BJ (cell line): ENCODE data around the gene TRPC4AP. TPM values are rescaled to one million over a fixed set of nuclear protein-coding genes. Genes with fewer than 3 reads are reported as not detected.

ENCODE experiments used
- CTCF ChIA-PET: fragments of 350-600 bp; formaldehyde crosslinking; extraction: SDS; loops from one replicate; lab custom pipeline; 2021; ENCODE audit warnings: antibody characterized with exemption, inconsistent platforms; lab: Yijun Ruan, JAX
- POLR2A ChIA-PET: fragments of 300-600 bp; sonication (Branson Sonifier 250); formaldehyde crosslinking; extraction: SDS; loops from one replicate; lab custom pipeline; 2021; ENCODE audit warnings: antibody characterized with exemption; lab: Charles Lee
- DNase-seq: peaks from one replicate; pipeline ENCODE4 v3.0.0-alpha.2; 2011; ENCODE audit warnings: low read depth
- H3K27me3 ChIP-seq: 2 replicates; pipeline ENCODE4 v1.6.0; 2011; ENCODE audit warnings: low read length; ENCODE audit not compliant: control insufficient read depth, insufficient read depth
- H3K36me3 ChIP-seq: 2 replicates; pipeline ENCODE4 v1.5.1; 2011; ENCODE audit warnings: low read length; ENCODE audit not compliant: control insufficient read depth, insufficient read depth
- H3K4me3 ChIP-seq: 2 replicates; pipeline ENCODE4 v1.5.1; 2011; ENCODE audit warnings: low read depth, mild to moderate bottlenecking, control low read depth, low read length
- polyA plus RNA-seq: library from polyadenylated mRNA; depleted of rRNA; stranded (reverse); fragments of >200 nt; gene quantifications from 2 replicates; pipeline ENCODE4 v1.2.3, GENCODE V29; 2011
- TF ChIP-seq, protein P1 (sequence below): IDR thresholded peaks from 2 replicates; pipeline ENCODE4 v1.5.1; 2011; ENCODE audit warnings: low read depth, mild to moderate bottlenecking, control low read depth, inconsistent platforms, low read length, moderate library complexity; ENCODE audit not compliant: insufficient read depth

The TRPC4AP gene
- polyA plus RNA-seq, 1 experiment: 111 TPM

DNA sequence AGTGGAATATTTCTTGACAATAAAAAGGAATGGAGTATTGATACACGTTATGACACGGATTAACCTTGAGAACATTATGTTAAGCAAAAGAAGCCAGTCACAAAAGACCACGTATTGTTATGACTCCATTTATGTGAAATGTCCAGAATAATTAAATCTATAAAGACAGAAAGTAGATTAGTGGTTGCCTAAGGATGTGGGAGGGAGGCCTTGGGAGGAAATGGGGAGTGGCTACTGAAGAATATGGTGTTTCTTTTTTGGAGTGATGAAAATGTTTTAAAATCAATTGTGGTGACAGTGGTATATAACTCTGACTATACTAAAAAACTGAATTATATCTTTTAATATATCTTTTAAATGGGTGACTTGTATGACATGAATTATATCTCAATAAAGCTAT is 30.1 kb downstream of the TRPC4AP start:
- DNase-seq: no peak
- H3K27me3 ChIP-seq: no peaks in the 10 kb centered on the region
- TF ChIP-seq, protein P1, sequence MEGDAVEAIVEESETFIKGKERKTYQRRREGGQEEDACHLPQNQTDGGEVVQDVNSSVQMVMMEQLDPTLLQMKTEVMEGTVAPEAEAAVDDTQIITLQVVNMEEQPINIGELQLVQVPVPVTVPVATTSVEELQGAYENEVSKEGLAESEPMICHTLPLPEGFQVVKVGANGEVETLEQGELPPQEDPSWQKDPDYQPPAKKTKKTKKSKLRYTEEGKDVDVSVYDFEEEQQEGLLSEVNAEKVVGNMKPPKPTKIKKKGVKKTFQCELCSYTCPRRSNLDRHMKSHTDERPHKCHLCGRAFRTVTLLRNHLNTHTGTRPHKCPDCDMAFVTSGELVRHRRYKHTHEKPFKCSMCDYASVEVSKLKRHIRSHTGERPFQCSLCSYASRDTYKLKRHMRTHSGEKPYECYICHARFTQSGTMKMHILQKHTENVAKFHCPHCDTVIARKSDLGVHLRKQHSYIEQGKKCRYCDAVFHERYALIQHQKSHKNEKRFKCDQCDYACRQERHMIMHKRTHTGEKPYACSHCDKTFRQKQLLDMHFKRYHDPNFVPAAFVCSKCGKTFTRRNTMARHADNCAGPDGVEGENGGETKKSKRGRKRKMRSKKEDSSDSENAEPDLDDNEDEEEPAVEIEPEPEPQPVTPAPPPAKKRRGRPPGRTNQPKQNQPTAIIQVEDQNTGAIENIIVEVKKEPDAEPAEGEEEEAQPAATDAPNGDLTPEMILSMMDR: no peak
- POLR2A ChIA-PET: no interaction called here
- no peak overlapping the region for H3K4me3 ChIP-seq
- H3K36me3 ChIP-seq: peaks cover 3% of the 10 kb centered on the region
- CTCF ChIA-PET: no interaction called here

DNA sequence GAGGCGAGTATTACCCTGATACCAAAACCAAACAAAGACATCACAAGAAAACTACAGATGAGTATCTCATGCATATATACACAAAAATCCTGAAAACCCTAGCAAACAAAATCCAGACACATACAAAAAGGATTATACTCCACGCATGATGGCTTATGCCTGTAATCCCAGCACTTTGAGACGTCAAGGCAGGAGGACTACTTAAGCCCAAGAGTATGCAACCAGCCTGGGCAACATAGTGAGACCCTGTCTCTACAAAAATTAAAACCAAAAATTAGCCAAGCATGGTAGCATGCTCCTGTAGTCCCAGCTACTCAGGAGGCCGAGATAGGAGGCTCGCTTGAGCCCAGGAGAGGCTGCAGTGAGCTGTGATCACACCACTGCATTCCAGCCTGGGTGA is 32.4 kb downstream of the TRPC4AP start:
- ChIA-PET POLR2A (no interaction called here), CTCF (no interaction called here)
- DNase-seq: no peak
- TF ChIP-seq, protein P1: no peak
- H3K4me3 ChIP-seq: no peak overlapping the region
- H3K36me3 ChIP-seq: peaks cover 4% of the 10 kb centered on the region
- H3K27me3 ChIP-seq: no peaks in the 10 kb centered on the region

DNA sequence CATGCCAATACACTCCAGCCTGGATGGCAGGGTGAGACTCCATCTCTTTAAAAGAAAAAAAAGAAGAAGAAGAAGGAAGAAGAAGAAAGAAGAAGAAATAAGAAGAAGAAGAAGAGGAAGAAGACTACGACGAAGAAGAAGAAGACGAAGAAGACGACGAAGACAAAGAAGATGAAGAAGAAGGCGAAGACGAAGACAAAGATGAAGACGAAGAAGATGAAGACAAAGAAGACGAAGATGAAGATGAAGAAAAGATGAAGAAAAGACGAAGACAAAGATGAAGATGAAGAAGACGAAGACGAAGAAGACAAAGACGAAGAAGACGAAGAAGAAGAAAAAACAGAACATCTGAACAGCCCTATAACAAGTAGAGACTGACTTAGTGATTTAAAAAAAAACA is 33.0 kb downstream of the TRPC4AP start:
- no peak overlapping the region for H3K4me3 ChIP-seq
- DNase-seq: no peak
- no peaks in the 10 kb centered on the region for H3K27me3 ChIP-seq
- CTCF ChIA-PET: no interaction called here
- TF ChIP-seq, protein P1: no peak
- H3K36me3 ChIP-seq: peaks cover 4% of the 10 kb centered on the region
- POLR2A ChIA-PET: no interaction called here

DNA sequence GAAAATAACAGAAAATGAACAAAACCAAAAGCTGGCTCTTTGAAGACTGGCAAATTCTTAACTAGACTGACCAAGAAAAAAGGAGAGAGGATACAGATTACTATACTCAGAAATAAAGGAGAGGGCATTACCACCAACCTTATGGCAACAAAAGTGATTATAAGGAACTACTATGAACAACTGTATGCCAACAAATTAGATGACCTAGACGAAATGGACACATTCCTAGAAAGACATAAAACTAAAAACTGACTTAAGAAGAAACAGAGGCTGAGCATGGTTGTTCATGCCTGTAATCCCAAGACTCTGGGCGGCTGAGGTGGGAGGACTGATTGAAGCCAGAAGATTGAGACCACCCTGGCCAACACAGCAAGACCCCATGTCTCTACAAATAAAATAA is 33.5 kb downstream of the TRPC4AP start:
- no peaks in the 10 kb centered on the region for H3K27me3 ChIP-seq
- H3K36me3 ChIP-seq: peaks cover 4% of the 10 kb centered on the region
- ChIA-PET CTCF (no interaction called here), POLR2A (no interaction called here)
- no peak for DNase-seq
- H3K4me3 ChIP-seq: no peak overlapping the region
- TF ChIP-seq, protein P1: no peak

DNA sequence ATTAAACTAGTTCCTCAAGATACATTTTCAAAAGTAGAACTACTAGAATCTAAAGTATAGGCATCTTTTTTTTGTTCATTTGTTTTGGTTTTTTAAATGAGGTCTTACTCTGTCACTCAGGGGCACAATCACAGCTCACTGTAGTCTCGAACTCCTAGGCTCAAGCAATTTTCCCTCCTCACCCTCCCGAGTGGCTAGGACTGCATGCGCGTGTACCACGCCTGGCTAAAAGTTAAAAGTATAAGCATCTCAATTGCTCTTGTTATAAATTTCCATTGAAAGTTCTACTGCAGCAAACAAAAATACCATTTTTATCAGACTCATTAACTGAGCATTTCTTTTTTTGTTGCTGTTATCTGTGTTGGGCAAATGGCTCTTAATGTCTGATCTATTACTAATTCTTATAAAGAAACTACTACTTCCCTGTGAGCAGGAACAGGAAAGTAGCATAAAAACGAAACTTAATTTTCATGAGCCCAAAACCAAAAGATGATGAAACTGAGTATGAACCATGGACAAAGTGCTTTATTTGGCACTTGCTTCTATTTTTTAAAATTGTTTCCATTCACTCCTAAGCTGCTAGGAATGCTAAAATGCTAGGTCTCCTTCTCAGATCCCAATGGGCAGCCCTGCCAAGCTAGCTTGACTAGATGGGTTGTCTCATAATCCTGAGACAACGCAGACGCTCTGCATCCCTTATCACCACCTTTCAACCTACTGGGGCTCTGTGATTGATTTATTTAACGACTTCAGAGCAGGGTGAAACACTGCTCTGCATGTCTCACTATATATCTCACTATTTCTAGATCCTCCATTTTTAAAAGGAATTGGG is 36.9 kb downstream of the TRPC4AP start:
- POLR2A ChIA-PET: no interaction called here
- Histone ChIP-seq H3K27me3 (no peaks in the 10 kb centered on the region), H3K36me3 (peaks cover 1% of the 10 kb centered on the region; the same call in 1 of the 2 replicates), H3K4me3 (no peak overlapping the region)
- TF ChIP-seq, protein P1: no peak
- DNase-seq: peak; percentile 37
- CTCF ChIA-PET: interaction anchor here (1.6 kb wide), 1 partner anchor 16 kb away, joined by 4 read pairs; no protein-coding TSS in a partner anchor
